Endodermal cell (in vitro differentiated cells): ENCODE measurements around the gene CCDC200. TPM values are rescaled to one million over a fixed set of nuclear protein-coding genes. Genes with fewer than 3 reads are reported as not detected.

Experiments
- DNase-seq: peaks from one replicate; pipeline ENCODE4 v3.0.0-alpha.2; 2017
- H3K27ac ChIP-seq: 2 replicates; pipeline ENCODE4 v1.5.1; 2013; ENCODE audit warnings: mild to moderate bottlenecking, low read depth, low read length, moderate library complexity
- H3K27me3 ChIP-seq: 2 replicates; pipeline ENCODE4 v1.6.1; 2013; ENCODE audit warnings: mild to moderate bottlenecking, low read length, moderate library complexity; ENCODE audit not compliant: insufficient read depth, control insufficient read depth, poor library complexity, severe bottlenecking
- H3K36me3 ChIP-seq: 2 replicates; pipeline ENCODE4 v1.7.0; 2013; ENCODE audit warnings: mild to moderate bottlenecking, low read length, moderate library complexity; ENCODE audit not compliant: control insufficient read depth, insufficient read depth
- H3K4me1 ChIP-seq: one replicate; pipeline ENCODE4 v1.7.0; 2013; ENCODE audit warnings: low read length; ENCODE audit not compliant: control insufficient read depth, insufficient read depth
- H3K4me3 ChIP-seq: 2 replicates; pipeline ENCODE4 v1.5.1; 2013; ENCODE audit warnings: mild to moderate bottlenecking, low read length, moderate library complexity
- H3K9ac ChIP-seq: 2 replicates; pipeline ENCODE4 v1.6.1; 2013; ENCODE audit warnings: mild to moderate bottlenecking, low read length, moderate library complexity; ENCODE audit not compliant: poor library complexity, severe bottlenecking; ENCODE audit errors: extremely low read depth
- H3K9me3 ChIP-seq: 2 replicates; pipeline ENCODE4 v1.6.1; 2013; ENCODE audit warnings: mild to moderate bottlenecking, low read length, moderate library complexity; ENCODE audit not compliant: control insufficient read depth
- H3K27ac Mint-ChIP-seq: 2 replicates; pipeline ENCODE4 v1.8.0; 2020; ENCODE audit warnings: mixed read lengths
- H3K27me3 Mint-ChIP-seq: 2 replicates; pipeline ENCODE4 v1.8.0; 2021; ENCODE audit warnings: mild to moderate bottlenecking, mixed read lengths; ENCODE audit not compliant: insufficient read depth
- H3K36me3 Mint-ChIP-seq: 2 replicates; pipeline ENCODE4 v1.8.0; 2020; ENCODE audit warnings: low read depth, mixed read lengths
- H3K4me1 Mint-ChIP-seq: 2 replicates; pipeline ENCODE4 v1.8.0; 2020; ENCODE audit warnings: mixed read lengths
- H3K4me3 Mint-ChIP-seq: 2 replicates; pipeline ENCODE4 v1.8.0; 2020; ENCODE audit warnings: mild to moderate bottlenecking, moderate library complexity, mixed read lengths
- H3K9me3 Mint-ChIP-seq: 2 replicates; pipeline ENCODE4 v1.8.0; 2020; ENCODE audit warnings: mild to moderate bottlenecking, mixed read lengths
- WGBS, 2 experiments: methylation state at CpG; one replicate each; pipeline versions ENCODE4 v1.1.5 to v1.1.7; 2013; ENCODE audit warnings: missing lambda C conversion rate in 2 of 2, mixed read lengths in 1 of 2; ENCODE audit not compliant: insufficient coverage in 1 of 2, insufficient read length in 1 of 2; 5-methylcytosine and 5-hydroxymethylcytosine counted together
- total RNA-seq, 2 donors: library from RNA; stranded (reverse); fragmentation: NEBNext Ultra II Directional in 1 of 2; extraction: Animal tissue kit (Norgen Biotek cat#: 25700) in 1 of 2; gene quantifications; 2 replicates in 1 of 2; 3 replicates in 1 of 2; pipeline ENCODE4 v1.2.1, GENCODE V29; 2021
- TF ChIP-seq, protein P1 (sequence below): fragments of 200-600 bp; sonication (generic); conservative IDR thresholded peaks from 2 replicates; pipeline ENCODE4 v1.5.0; 2021; ENCODE audit warnings: antibody characterized with exemption, mild to moderate bottlenecking

The CCDC200 gene
- total RNA-seq, 2 donors from 2014 or later, result not detected

DNA sequence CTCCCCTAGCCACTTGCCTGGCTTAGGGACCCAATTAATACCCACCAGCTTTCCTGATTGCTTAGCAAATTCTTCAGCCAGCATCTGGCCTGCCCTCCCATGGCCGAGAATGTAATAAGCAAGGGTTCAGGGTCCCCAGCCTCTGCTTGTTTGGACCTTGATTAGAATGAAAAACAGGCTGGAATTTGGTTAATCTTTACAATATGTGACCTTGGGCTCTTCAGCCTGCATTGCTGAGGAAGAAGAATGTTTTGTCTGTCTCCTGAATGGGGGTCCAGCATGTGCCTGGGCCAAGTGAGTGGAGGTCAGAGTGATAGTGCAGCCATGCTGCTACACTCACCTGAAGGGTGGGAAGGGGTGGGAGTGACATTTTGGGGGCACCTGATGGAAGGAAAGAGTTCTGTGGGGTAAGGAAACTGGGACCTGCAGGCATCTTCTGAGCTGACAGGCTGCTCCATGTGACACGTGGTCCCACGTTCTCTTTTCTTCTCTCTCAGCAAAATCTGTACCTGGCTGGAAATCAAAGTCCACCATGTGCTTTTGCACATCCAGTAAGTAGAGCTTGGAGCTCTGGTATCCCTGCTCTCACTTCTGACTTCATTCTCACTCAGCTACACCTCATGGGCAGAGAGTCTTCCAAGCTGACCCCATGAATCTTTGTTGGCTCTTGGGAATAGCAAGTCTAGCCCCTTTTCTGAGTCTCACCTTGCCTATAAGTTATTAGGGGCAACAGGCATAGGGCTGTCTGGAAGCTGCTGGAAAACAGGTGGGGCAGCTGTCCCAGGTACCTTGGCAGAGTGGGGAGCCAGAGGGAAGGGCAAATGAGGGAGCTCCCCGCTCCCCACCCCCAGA lies 11.4 kb downstream of the CCDC200 start:
- TF ChIP-seq, protein P1, sequence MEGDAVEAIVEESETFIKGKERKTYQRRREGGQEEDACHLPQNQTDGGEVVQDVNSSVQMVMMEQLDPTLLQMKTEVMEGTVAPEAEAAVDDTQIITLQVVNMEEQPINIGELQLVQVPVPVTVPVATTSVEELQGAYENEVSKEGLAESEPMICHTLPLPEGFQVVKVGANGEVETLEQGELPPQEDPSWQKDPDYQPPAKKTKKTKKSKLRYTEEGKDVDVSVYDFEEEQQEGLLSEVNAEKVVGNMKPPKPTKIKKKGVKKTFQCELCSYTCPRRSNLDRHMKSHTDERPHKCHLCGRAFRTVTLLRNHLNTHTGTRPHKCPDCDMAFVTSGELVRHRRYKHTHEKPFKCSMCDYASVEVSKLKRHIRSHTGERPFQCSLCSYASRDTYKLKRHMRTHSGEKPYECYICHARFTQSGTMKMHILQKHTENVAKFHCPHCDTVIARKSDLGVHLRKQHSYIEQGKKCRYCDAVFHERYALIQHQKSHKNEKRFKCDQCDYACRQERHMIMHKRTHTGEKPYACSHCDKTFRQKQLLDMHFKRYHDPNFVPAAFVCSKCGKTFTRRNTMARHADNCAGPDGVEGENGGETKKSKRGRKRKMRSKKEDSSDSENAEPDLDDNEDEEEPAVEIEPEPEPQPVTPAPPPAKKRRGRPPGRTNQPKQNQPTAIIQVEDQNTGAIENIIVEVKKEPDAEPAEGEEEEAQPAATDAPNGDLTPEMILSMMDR, result no peak
- Mint-ChIP-seq H3K27ac (no peak overlapping the region), H3K36me3 (peaks cover 36% of the 10 kb centered on the region), H3K9me3 (no peaks in the 10 kb centered on the region), H3K4me1 (peaks cover 17% of the 10 kb centered on the region), H3K27me3 (no peaks in the 10 kb centered on the region), H3K4me3 (no peak overlapping the region)
- DNase-seq, result no peak
- Histone ChIP-seq H3K36me3 (peaks cover 32% of the 10 kb centered on the region), H3K4me1 (peaks cover 16% of the 10 kb centered on the region), H3K27ac (no peak overlapping the region), H3K9ac (no peak overlapping the region), H3K9me3 (no peaks in the 10 kb centered on the region), H3K4me3 (no peak overlapping the region), H3K27me3 (no peaks in the 10 kb centered on the region)
- WGBS, 2 experiments, result 85 to 93% methylated on average over 3 to 4 of the region's 4 CpGs

DNA sequence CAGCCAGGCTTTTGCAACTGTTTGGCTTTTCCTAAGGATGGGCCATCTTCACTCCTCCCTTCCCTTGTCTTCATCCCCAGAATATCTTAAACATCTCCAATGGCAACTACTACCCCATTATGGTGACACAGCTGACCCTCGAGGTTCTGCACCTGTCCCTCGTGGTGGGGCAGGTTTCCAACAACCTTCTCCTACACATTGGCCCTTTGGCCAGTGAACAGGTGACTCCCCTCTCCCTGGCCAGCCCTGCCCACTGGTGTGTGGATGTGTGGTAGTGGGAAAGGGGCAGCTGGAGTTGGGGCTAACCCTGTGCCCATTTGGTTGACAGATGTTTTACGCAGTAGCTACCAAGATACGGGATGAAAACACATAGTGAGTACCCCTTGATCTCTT lies 12.1 kb downstream of the CCDC200 start:
- peaks cover 36% of the 10 kb centered on the region for H3K36me3 Mint-ChIP-seq
- no peaks in the 10 kb centered on the region for H3K27me3 Mint-ChIP-seq
- no peak overlapping the region for H3K27ac Mint-ChIP-seq
- Histone ChIP-seq H3K4me3 (no peak overlapping the region), H3K9ac (no peak overlapping the region), H3K4me1 (peaks cover 16% of the 10 kb centered on the region), H3K27ac (no peak overlapping the region), H3K9me3 (no peaks in the 10 kb centered on the region), H3K36me3 (peaks cover 32% of the 10 kb centered on the region), H3K27me3 (no peaks in the 10 kb centered on the region)
- H3K4me1 Mint-ChIP-seq, result peaks cover 18% of the 10 kb centered on the region
- WGBS, 2 experiments, result 91 to 98% methylated on average over 4 of the region's 4 CpGs
- H3K4me3 Mint-ChIP-seq, result no peak overlapping the region
- no peak for DNase-seq
- TF ChIP-seq, protein P1, result no peak
- H3K9me3 Mint-ChIP-seq, result no peaks in the 10 kb centered on the region

DNA sequence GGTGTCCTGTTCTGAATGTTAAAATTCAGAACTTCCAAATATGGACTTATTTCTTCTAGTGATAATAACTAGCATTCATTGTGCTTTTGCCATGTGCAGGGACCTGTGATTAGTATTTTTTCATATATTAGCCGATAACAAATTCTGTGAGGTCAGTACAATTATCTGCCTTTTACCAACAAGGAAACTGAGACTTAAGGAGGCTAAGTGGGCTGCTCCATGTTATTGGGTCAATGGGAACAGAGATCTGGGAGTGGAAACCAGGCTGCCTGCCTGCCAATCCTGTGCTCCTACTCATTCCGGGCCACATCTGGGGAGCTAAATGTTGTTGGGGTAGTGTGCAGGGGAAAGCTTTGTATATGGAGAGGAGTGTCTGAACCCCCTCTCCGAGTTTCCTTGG lies 13.1 kb downstream of the CCDC200 start:
- H3K27me3 Mint-ChIP-seq, result no peaks in the 10 kb centered on the region
- peaks cover 21% of the 10 kb centered on the region for H3K4me1 Mint-ChIP-seq
- no peak overlapping the region for H3K9ac ChIP-seq
- 91 to 100% methylated on average over 1 to 3 of the region's 3 CpGs for WGBS, 2 experiments
- no peak overlapping the region for H3K27ac Mint-ChIP-seq
- peaks cover 37% of the 10 kb centered on the region for H3K36me3 Mint-ChIP-seq
- TF ChIP-seq, protein P1, result no peak
- H3K9me3 ChIP-seq, result no peaks in the 10 kb centered on the region
- peaks cover 34% of the 10 kb centered on the region for H3K36me3 ChIP-seq
- H3K9me3 Mint-ChIP-seq, result no peaks in the 10 kb centered on the region
- no peak for DNase-seq
- H3K27me3 ChIP-seq, result no peaks in the 10 kb centered on the region
- H3K4me1 ChIP-seq, result peaks cover 16% of the 10 kb centered on the region
- H3K4me3 ChIP-seq, result no peak overlapping the region
- H3K4me3 Mint-ChIP-seq, result no peak overlapping the region
- no peak overlapping the region for H3K27ac ChIP-seq
